Suprapubic skin (tissue), 3 donors: ENCODE data around the gene NPDC1.

Experiments
- CTCF ChIP-seq, 2 donors: fragments of 200-600 bp in 1 of 2; fragments of 450-650 bp in 1 of 2; sonication (generic) in 1 of 2; IDR thresholded peaks; one replicate each; pipeline ENCODE4 v1.5.1; 2016 to 2019; ENCODE audit warnings: antibody characterized with exemption in 2 of 2, mild to moderate bottlenecking in 1 of 2, moderate library complexity in 1 of 2
- EP300 ChIP-seq: sonication (generic); formaldehyde crosslinking; IDR thresholded peaks from one replicate; pipeline ENCODE4 v1.6.1; 2017; ENCODE audit warnings: antibody characterized with exemption
- POLR2A ChIP-seq, 2 donors: fragments of 450-650 bp; IDR thresholded peaks; one replicate each; pipeline ENCODE4 v1.6.1; 2017; ENCODE audit warnings: antibody characterized with exemption in 2 of 2, mild to moderate bottlenecking in 2 of 2, moderate library complexity in 2 of 2

- no peak for TF ChIP-seq CTCF (IDR thresholded peaks at IDR 0.05)
- no peak for TF ChIP-seq POLR2A (IDR thresholded peaks at IDR 0.05)
- TF ChIP-seq EP300: no peak
Observed at GRCh38 chr9:137021979-137022661, 23.9 kb downstream of the NPDC1 start.
